RWPE2 (cell line): Measurements from ENCODE around the gene GNL2.

Source experiments
- ATAC-seq: fragments of 200-7000 bp; cut with Tn5 transposase; 3 replicates; pipeline ENCODE4 v1.9.1; 2021; ENCODE audit warnings: low read depth
- DNase-seq: peaks from one replicate; pipeline ENCODE4 v3.0.0-alpha.2; 2020; ENCODE audit warnings: low spot score
- H3K27ac ChIP-seq: fragments of 450-650 bp; 2 replicates; pipeline ENCODE4 v1.5.1; 2017; ENCODE audit warnings: mild to moderate bottlenecking; ENCODE audit not compliant: poor library complexity, severe bottlenecking
- H3K27me3 ChIP-seq: fragments of 250-450 bp; sonication (Bioruptor Pico); 2 replicates; pipeline ENCODE4 v1.5.1; 2021; ENCODE audit warnings: mild to moderate bottlenecking, moderate library complexity; ENCODE audit not compliant: insufficient read depth, poor library complexity, severe bottlenecking
- H3K36me3 ChIP-seq: fragments of 250-450 bp; sonication (Bioruptor Pico); 2 replicates; pipeline ENCODE4 v1.5.1; 2020; ENCODE audit warnings: low read depth, mild to moderate bottlenecking, moderate library complexity
- H3K4me1 ChIP-seq: fragments of 250-450 bp; sonication (Bioruptor Pico); 2 replicates; pipeline ENCODE4 v1.5.1; 2021; ENCODE audit warnings: mild to moderate bottlenecking, moderate library complexity; ENCODE audit not compliant: insufficient read depth, poor library complexity, severe bottlenecking
- H3K4me3 ChIP-seq: fragments of 250-450 bp; sonication (Bioruptor Pico); 2 replicates; pipeline ENCODE4 v1.5.1; 2021; ENCODE audit warnings: mild to moderate bottlenecking, moderate library complexity; ENCODE audit not compliant: severe bottlenecking
- H3K9me3 ChIP-seq: fragments of 250-450 bp; sonication (Bioruptor Pico); 2 replicates; pipeline ENCODE4 v1.5.1; 2021; ENCODE audit warnings: mild to moderate bottlenecking, moderate library complexity; ENCODE audit not compliant: severe bottlenecking
- TF ChIP-seq, protein P1 (sequence below): fragments of 450-650 bp; IDR thresholded peaks from one replicate; pipeline ENCODE4 v1.5.1; 2017; ENCODE audit warnings: mild to moderate bottlenecking, moderate library complexity; ENCODE audit not compliant: poor library complexity, severe bottlenecking

The GNL2 gene

DNA sequence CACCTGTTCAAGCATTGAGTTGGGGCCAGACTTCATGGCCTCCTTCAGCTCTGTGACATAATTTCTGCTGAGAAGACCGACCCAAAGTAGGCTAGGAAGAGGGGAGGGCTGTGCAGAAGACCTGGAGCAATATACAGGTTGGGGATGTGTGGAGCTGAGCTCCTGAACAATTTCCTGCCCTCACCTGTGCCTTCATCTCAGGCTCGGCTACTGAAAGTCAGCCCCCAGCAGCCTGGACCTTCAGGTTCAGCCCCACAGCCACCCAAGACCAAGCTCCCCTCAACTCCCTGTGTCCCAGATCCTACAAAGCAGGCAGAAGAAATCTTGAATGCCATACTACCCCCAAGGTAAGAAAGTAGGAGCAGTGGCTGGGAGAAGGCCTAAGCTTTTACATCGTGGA lies 38.3 kb downstream of the GNL2 start:
- ATAC-seq (no peak), DNase-seq (no peak)
- TF ChIP-seq, protein P1, sequence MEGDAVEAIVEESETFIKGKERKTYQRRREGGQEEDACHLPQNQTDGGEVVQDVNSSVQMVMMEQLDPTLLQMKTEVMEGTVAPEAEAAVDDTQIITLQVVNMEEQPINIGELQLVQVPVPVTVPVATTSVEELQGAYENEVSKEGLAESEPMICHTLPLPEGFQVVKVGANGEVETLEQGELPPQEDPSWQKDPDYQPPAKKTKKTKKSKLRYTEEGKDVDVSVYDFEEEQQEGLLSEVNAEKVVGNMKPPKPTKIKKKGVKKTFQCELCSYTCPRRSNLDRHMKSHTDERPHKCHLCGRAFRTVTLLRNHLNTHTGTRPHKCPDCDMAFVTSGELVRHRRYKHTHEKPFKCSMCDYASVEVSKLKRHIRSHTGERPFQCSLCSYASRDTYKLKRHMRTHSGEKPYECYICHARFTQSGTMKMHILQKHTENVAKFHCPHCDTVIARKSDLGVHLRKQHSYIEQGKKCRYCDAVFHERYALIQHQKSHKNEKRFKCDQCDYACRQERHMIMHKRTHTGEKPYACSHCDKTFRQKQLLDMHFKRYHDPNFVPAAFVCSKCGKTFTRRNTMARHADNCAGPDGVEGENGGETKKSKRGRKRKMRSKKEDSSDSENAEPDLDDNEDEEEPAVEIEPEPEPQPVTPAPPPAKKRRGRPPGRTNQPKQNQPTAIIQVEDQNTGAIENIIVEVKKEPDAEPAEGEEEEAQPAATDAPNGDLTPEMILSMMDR, result no peak
- Histone ChIP-seq H3K27me3 (no peaks in the 10 kb centered on the region), H3K36me3 (peaks cover 3% of the 10 kb centered on the region), H3K4me1 (peaks cover 6% of the 10 kb centered on the region), H3K9me3 (peaks cover 3% of the 10 kb centered on the region), H3K27ac (no peak overlapping the region), H3K4me3 (no peak overlapping the region)

DNA sequence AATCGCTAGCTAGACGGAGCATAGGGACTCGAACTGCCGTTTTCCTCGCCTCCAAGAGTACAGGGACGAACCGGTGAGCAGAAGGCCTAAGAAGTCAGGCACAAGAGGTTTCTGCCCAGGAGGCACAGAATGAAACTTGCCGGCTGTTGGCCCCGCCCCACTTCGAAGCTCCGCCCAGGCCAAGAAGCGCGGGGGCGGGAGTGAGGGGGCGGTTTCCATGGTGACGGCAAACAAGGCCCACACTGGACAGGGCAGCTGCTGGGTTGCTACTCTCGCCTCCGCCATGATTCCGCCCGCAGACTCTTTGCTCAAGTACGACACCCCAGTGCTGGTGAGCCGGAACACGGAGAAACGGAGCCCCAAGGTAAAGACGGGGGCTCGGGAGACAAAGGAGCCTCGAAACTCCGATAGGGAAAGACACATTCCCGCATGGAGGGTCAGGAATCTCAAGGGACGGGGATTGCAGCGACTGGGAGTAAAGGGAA lies 39.0 kb downstream of the GNL2 start, which contains the start of gene DNALI1:
DNALI1 (plus strand) TSS at position 229 of the 485 bp plus-strand sequence; CDS start at position 284, 55 bp downstream.
- H3K4me3 ChIP-seq, result no peak within 1 kb of the TSS
- no peak within 1 kb of the TSS for H3K27ac ChIP-seq

DNA sequence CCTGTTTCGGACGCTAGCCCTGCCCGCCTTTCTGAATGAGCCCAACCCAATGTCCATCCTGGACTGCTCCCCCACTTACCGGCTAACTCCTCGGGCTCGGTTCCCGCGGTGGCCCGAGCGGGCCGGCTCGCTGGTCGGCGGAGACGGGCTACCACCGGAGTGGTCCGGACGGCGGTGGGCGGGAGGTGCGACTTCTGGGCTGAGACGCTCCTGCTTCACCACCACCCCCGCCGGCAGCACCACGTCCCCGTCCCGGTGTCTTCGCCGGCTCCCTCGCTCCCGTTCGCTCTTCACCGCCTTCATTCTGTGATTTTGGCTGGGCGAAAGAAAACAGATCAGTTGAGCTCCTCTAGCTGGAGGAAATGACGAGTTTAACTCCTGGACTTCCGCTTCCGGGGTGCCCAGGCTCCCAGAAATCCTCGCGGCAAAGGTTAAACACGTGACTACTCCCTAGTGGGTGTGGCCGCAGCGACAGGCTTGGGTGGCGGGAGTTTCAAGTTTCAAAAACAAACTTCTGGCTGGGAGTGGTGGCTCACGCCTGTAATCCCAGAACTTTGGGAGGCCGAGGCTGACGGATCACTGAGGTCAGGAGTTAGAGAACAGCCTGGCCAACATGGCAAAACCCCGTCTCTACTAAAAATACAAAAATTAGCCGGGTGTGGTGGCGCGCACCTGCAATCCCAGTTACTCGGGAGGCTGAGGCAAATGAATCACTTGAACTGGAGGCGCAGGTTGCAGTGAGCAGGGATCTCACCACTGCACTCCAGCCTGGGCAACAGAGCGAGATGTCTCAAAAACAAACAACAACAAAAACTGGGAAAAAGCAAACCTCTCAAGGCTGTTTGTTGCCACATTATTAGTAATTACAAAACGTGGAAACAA lies 41.6 kb downstream of the GNL2 start, which contains the start of gene SNIP1:
SNIP1 (minus strand) TSS at position 367 of the 882 bp plus-strand sequence; CDS start at position 303, 64 bp downstream.
- Histone ChIP-seq H3K4me1 (peaks cover 6% of the 10 kb centered on the region), H3K9me3 (peaks cover 3% of the 10 kb centered on the region), H3K36me3 (peaks cover 29% of the 10 kb centered on the region), H3K4me3 (peak within 1 kb of the TSS; percentile 90), H3K27me3 (no peaks in the 10 kb centered on the region), H3K27ac (peak within 1 kb of the TSS; percentile 32)
- DNase-seq (peak; percentile 82), ATAC-seq (peak; percentile 86)
- TF ChIP-seq, protein P1, result no peak

More for the DNA sequence above, 39.0 kb downstream of the GNL2 start, which contains the start of gene DNALI1:
- H3K4me1 ChIP-seq, result peaks cover 6% of the 10 kb centered on the region
- peaks cover 3% of the 10 kb centered on the region for H3K9me3 ChIP-seq
- ATAC-seq (no peak), DNase-seq (no peak)
- TF ChIP-seq, protein P1, result no peak
- no peaks in the 10 kb centered on the region for H3K27me3 ChIP-seq
- peaks cover 9% of the 10 kb centered on the region for H3K36me3 ChIP-seq

DNA sequence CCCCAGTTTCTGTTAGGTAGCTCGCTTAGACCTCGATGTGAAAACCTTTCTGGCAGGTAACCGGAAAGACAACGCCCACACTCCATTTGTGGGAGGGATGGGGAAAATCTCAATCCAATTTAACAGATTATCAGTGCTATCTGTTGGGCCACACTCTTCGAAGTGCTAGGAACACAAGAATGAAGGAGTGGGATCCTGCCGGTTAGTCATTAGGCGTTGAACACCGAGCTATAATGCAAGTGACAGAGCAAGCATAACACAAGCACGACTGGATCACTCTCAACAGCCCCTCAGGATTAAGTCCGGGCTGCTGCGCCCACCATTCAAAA lies 42.2 kb downstream of the GNL2 start:
- H3K4me1 ChIP-seq, result peaks cover 6% of the 10 kb centered on the region
- TF ChIP-seq, protein P1, result no peak
- peaks cover 3% of the 10 kb centered on the region for H3K9me3 ChIP-seq
- ATAC-seq (peak; percentile 24; the same call in 2 of the 3 replicates), DNase-seq (no peak)
- no peaks in the 10 kb centered on the region for H3K27me3 ChIP-seq
- peak overlapping the region; percentile 90 for H3K4me3 ChIP-seq
- peak overlapping the region; percentile 32 for H3K27ac ChIP-seq
- peaks cover 35% of the 10 kb centered on the region for H3K36me3 ChIP-seq
